Endothelial cell of umbilical vein (primary cell): ENCODE measurements around the gene GM2A. TPM values are rescaled to one million over a fixed set of nuclear protein-coding genes. Genes with fewer than 3 reads are reported as not detected.

Experiments
- BruUV-seq: library from RNA; stranded (reverse); fragments of 400-500 nt; replicated peaks from 2 replicates; lab custom pipeline; 2021; lab: Mats Ljungman, UMichigan
- CTCF ChIA-PET: fragments of 300-600, 350-600 bp; sonication (Branson Sonifier 250); formaldehyde crosslinking; loops from one replicate; lab custom pipeline; 2021; ENCODE audit warnings: antibody characterized with exemption, inconsistent platforms; lab: Charles Lee
- POLR2A ChIA-PET: fragments of 300-600, 350-600 bp; sonication (Branson Sonifier 250); formaldehyde crosslinking; loops from one replicate; lab custom pipeline; 2021; ENCODE audit warnings: antibody characterized with exemption, inconsistent platforms; lab: Charles Lee
- DNase-seq: peaks from one replicate; pipeline ENCODE4 v3.0.0-alpha.2; 2011; ENCODE audit warnings: low read depth, low spot score
- FAIRE-seq: peaks from 2 replicates; lab custom pipeline; 2011; peaks lifted over from hg19 to GRCh38; lab: Jason Lieb, UNC
- H2AFZ ChIP-seq: 2 replicates; pipeline ENCODE4 v1.6.0; 2012; ENCODE audit warnings: low read depth, low read length, control low read depth, inconsistent platforms
- H3K27ac ChIP-seq: 2 replicates; pipeline ENCODE4 v1.5.1; 2011; ENCODE audit warnings: low read depth, mild to moderate bottlenecking, control low read depth, low read length, moderate library complexity; ENCODE audit not compliant: insufficient read depth
- H3K27me3 ChIP-seq, 2 experiments: 2 replicates each; pipeline versions ENCODE4 v1.6.0 to v1.6.1; 2011; ENCODE audit warnings: low read length in 2 of 2, mixed read lengths in 1 of 2; ENCODE audit not compliant: control insufficient read depth in 2 of 2, insufficient read depth in 2 of 2
- H3K36me3 ChIP-seq, 2 experiments: 2 replicates in 1 of 2; 3 replicates in 1 of 2; pipeline ENCODE4 v1.5.1; 2011; ENCODE audit warnings: low read length in 2 of 2, mild to moderate bottlenecking in 1 of 2, moderate library complexity in 1 of 2; ENCODE audit not compliant: control insufficient read depth in 2 of 2, insufficient read depth in 2 of 2; ENCODE audit errors: extremely low read depth in 1 of 2
- H3K4me1 ChIP-seq: 3 replicates; pipeline ENCODE4 v1.5.1; 2011; ENCODE audit warnings: mild to moderate bottlenecking, low read length; ENCODE audit not compliant: control insufficient read depth, insufficient read depth; ENCODE audit errors: extremely low read depth
- H3K4me2 ChIP-seq: 2 replicates; pipeline ENCODE4 v1.6.1; 2011; ENCODE audit warnings: low read length, control low read depth, mixed read lengths; ENCODE audit not compliant: insufficient read depth
- H3K4me3 ChIP-seq, 3 experiments: fragments of 200-600 bp in 1 of 3; sonication (generic), shearing (Covaris generic) in 1 of 3; replicated peaks in 1 of 3; 2 replicates each; pipeline ENCODE4 v1.5.1; 2011 to 2016; ENCODE audit warnings: control low read depth in 3 of 3, low read length in 3 of 3, mild to moderate bottlenecking in 2 of 3, inconsistent platforms in 1 of 3, low read depth in 1 of 3, moderate library complexity in 1 of 3; ENCODE audit not compliant: insufficient read depth in 1 of 3
- H3K79me2 ChIP-seq: 2 replicates; pipeline ENCODE4 v1.6.0; 2012; ENCODE audit warnings: low read length, inconsistent platforms; ENCODE audit not compliant: control insufficient read depth, insufficient read depth
- H3K9ac ChIP-seq: replicated peaks from 2 replicates; pipeline ENCODE3; 2011; ENCODE audit warnings: low read length, control low read depth; ENCODE audit not compliant: insufficient read depth; ENCODE audit errors: extremely low read depth
- H3K9me1 ChIP-seq: replicated peaks from 3 replicates; pipeline ENCODE4 v1.6.0; 2011; ENCODE audit warnings: mild to moderate bottlenecking, low read length; ENCODE audit not compliant: control insufficient read depth, insufficient read depth; ENCODE audit errors: extremely low read depth
- H3K9me3 ChIP-seq: replicated peaks from 2 replicates; pipeline ENCODE4 v1.5.1; 2012; ENCODE audit warnings: low read length, inconsistent platforms; ENCODE audit not compliant: control insufficient read depth, insufficient read depth
- H4K20me1 ChIP-seq: replicated peaks from 2 replicates; pipeline ENCODE3; 2011; ENCODE audit warnings: mild to moderate bottlenecking, low read length; ENCODE audit not compliant: control insufficient read depth, insufficient read depth; ENCODE audit errors: extremely low read depth
- EZH2 ChIP-seq: IDR thresholded peaks from 2 replicates; pipeline ENCODE4 v1.6.1; 2012; ENCODE audit warnings: borderline replicate concordance, low read depth, mild to moderate bottlenecking, moderate library complexity, low read length, inconsistent platforms; ENCODE audit not compliant: severe bottlenecking
- FOS ChIP-seq: IDR thresholded peaks from 2 replicates; pipeline ENCODE4 v1.6.1; 2011; ENCODE audit warnings: mild to moderate bottlenecking, low read length, moderate library complexity, borderline replicate concordance; ENCODE audit not compliant: insufficient read depth
- GATA2 ChIP-seq: IDR thresholded peaks from 2 replicates; pipeline ENCODE4 v1.7.0; 2011; ENCODE audit warnings: low read depth, mild to moderate bottlenecking, moderate library complexity, mixed read lengths, low read length; ENCODE audit not compliant: insufficient read length, insufficient read depth
- JUN ChIP-seq: IDR thresholded peaks from 2 replicates; pipeline ENCODE4 v1.6.1; 2011; ENCODE audit warnings: borderline replicate concordance, low read depth; ENCODE audit not compliant: insufficient read length, insufficient read depth
- MYC ChIP-seq: IDR thresholded peaks from one replicate; pipeline ENCODE4 v1.6.1; 2011; ENCODE audit warnings: mild to moderate bottlenecking, low read depth, low read length
- POLR2A ChIP-seq: IDR thresholded peaks from 2 replicates; pipeline ENCODE4 v1.6.1; 2012; ENCODE audit warnings: low read depth, mild to moderate bottlenecking, control low read depth, low read length
- POLR2AphosphoS5 ChIP-seq: IDR thresholded peaks from 2 replicates; pipeline ENCODE4 v1.6.1; 2012; ENCODE audit warnings: low read depth, mild to moderate bottlenecking, control low read depth, low read length, moderate library complexity; ENCODE audit not compliant: insufficient read depth
- dilution Hi-C: fragments of 300-500 bp; cut with MboI; formaldehyde crosslinking; loops from one replicate; pipeline ENCODE4 v1.15.0; 2019; ENCODE audit warnings: low sequenced_read_pairs; ENCODE audit not compliant: extremely low pct_ligation_motif_present
- intact Hi-C: fragments of 100-400 bp; cut with micrococcal nuclease; formaldehyde crosslinking; loops from one replicate; pipeline ENCODE4 v1.10.0; 2022
- polyA plus RNA-seq, 4 experiments: library from polyadenylated mRNA; depleted of rRNA in 3 of 4; stranded (reverse) in 3 of 4; unstranded in 1 of 4; fragments of >200 nt; gene quantifications; 2 replicates each; pipeline versions ENCODE4 v1.2.1 to v1.2.3, GENCODE V29; 2011 to 2012; ENCODE audit warnings: missing spikeins in 1 of 4
- total RNA-seq: library from RNA; stranded (reverse); gene quantifications from 2 replicates; pipeline ENCODE4 v1.2.3, GENCODE V29; 2021
- TF ChIP-seq, protein P1 (sequence below): IDR thresholded peaks from 2 replicates; pipeline ENCODE4 v1.6.1; 2011; ENCODE audit not compliant: insufficient read depth, insufficient read length
- TF ChIP-seq, protein P2 (sequence below), 2 donors: IDR thresholded peaks; 1 replicate in 1 of 2; 2 replicates in 1 of 2; pipeline ENCODE4 v1.5.1; 2011; ENCODE audit warnings: low read length in 2 of 2, mild to moderate bottlenecking in 2 of 2, moderate library complexity in 2 of 2, control low read depth in 1 of 2, inconsistent platforms in 1 of 2, low read depth in 1 of 2; ENCODE audit not compliant: insufficient read depth in 1 of 2; ENCODE audit errors: extremely low read depth in 1 of 2

GM2A gene
- total and polyA plus RNA-seq, 2 donors (not counting 3 experiments of a cell fraction or from before 2014, with no cell fraction given), result 14.0 to 21.2 TPM

DNA sequence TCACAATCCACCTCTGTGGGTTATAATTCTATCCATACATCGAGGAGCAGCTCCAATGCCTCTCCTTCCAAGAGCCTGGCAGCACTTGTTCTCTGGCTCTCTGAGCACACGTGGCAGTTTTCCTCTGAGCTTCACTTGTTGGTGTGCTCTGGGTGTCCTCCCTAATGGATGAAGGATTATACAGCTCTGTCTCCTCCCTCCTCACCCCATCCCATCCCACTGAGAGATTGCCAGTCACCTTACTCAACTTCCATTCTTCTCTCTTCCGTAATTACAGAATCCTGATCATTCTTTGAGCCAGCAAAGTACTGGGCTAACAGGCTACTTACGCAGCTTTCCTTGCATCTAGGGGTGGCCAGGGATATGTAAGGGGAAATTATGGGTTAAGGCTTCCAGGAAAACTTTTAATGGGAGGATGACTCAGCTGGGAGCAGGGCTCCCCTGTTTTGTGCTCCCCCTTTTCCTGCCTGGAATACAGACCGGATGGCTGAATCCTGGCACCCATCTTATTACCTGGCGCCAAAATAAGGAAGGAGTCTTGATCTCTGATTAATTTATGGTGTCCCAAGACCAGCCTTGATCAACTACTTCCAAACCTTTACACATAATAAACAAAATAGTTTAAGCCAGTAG, 22.8 kb upstream of the GM2A start:
- Histone ChIP-seq H3K27ac (no peak overlapping the region), H3K36me3 (no peaks in the 10 kb centered on the region), H4K20me1 (no peaks in the 10 kb centered on the region), H3K9me1 (no peaks in the 10 kb centered on the region), H3K4me3 (no peak overlapping the region), H3K27me3 (peaks cover 3 to 5% of the 10 kb centered on the region in 2 experiments), H3K4me1 (no peaks in the 10 kb centered on the region), H3K4me2 (no peak overlapping the region), H3K9me3 (no peaks in the 10 kb centered on the region), H2AFZ (no peak overlapping the region), H3K9ac (no peak overlapping the region), H3K79me2 (no peaks in the 10 kb centered on the region)
- DNase-seq (peak; percentile 14), FAIRE-seq (no peak)
- intact Hi-C loops, result no loop called here
- CTCF ChIA-PET, result interaction anchor here (0.8 to 3.2 kb wide), 9 partner anchors 9 to 228 kb away, joined by 3 to 30 read pairs (median 4); no protein-coding TSS in a partner anchor
- POLR2A ChIA-PET, result no interaction called here
- dilution Hi-C loops, result no loop called here
- no TSS peak for BruUV-seq
- TF ChIP-seq, protein P1, sequence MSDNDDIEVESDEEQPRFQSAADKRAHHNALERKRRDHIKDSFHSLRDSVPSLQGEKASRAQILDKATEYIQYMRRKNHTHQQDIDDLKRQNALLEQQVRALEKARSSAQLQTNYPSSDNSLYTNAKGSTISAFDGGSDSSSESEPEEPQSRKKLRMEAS, result no peak
- no peak for TF ChIP-seq POLR2A
- TF ChIP-seq JUN, result no peak
- TF ChIP-seq POLR2AphosphoS5, result no peak
- TF ChIP-seq, protein P2, sequence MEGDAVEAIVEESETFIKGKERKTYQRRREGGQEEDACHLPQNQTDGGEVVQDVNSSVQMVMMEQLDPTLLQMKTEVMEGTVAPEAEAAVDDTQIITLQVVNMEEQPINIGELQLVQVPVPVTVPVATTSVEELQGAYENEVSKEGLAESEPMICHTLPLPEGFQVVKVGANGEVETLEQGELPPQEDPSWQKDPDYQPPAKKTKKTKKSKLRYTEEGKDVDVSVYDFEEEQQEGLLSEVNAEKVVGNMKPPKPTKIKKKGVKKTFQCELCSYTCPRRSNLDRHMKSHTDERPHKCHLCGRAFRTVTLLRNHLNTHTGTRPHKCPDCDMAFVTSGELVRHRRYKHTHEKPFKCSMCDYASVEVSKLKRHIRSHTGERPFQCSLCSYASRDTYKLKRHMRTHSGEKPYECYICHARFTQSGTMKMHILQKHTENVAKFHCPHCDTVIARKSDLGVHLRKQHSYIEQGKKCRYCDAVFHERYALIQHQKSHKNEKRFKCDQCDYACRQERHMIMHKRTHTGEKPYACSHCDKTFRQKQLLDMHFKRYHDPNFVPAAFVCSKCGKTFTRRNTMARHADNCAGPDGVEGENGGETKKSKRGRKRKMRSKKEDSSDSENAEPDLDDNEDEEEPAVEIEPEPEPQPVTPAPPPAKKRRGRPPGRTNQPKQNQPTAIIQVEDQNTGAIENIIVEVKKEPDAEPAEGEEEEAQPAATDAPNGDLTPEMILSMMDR (IDR thresholded peaks at IDR 0.05; ENCODE audit: extremely low read depth in 1 of 2, insufficient read depth in 1 of 2, low read depth in 1 of 2, low read length in 2 of 2), result no peak
- TF ChIP-seq MYC, result no peak
- no peak for TF ChIP-seq GATA2
- no peak for TF ChIP-seq EZH2
- no peak for TF ChIP-seq FOS
